Epidermal melanocyte (primary cell): ENCODE measurements around the gene PPP1R3F.
"Not testable (repeated sequence)": the region's sequence is repeated elsewhere in the genome, so short reads cannot be mapped to it uniquely, and the experiment has no call there.

ENCODE experiments used
- DNase-seq: peaks from one replicate; pipeline ENCODE4 v3.0.0; 2011; ENCODE audit warnings: low spot score; ENCODE audit not compliant: insufficient read length

Gene PPP1R3F

GRCh38 chrX:49270249-49270921 is 792 bp downstream of the PPP1R3F start:
- no peak for DNase-seq

- DNase-seq, result no peak
Observed at GRCh38 chrX:49271341-49271740, 1.7 kb downstream of the PPP1R3F start.

GRCh38 chrX:49272421-49272820 is 2.8 kb downstream of the PPP1R3F start:
- DNase-seq, result no peak

- no peak for DNase-seq
Observed at GRCh38 chrX:49273181-49273727, 3.7 kb downstream of the PPP1R3F start.

GRCh38 chrX:49276207-49276606 is 6.6 kb downstream of the PPP1R3F start:
- no peak for DNase-seq

- DNase-seq, result no peak
Observed at GRCh38 chrX:49276671-49277534, 7.3 kb downstream of the PPP1R3F start.

GRCh38 chrX:49277535-49277830 is 7.9 kb downstream of the PPP1R3F start:
- no peak for DNase-seq

GRCh38 chrX:49278081-49278480 is 8.5 kb downstream of the PPP1R3F start:
- DNase-seq, result no peak

- no peak for DNase-seq
Observed at GRCh38 chrX:49282647-49283011, 13.0 kb downstream of the PPP1R3F start.

GRCh38 chrX:49284212-49284611 is 14.6 kb downstream of the PPP1R3F start:
- no peak for DNase-seq

- DNase-seq, result no peak
Observed at GRCh38 chrX:49286136-49286535, 16.5 kb downstream of the PPP1R3F start.

- DNase-seq, result no peak
Observed at GRCh38 chrX:49286581-49286980, 17.0 kb downstream of the PPP1R3F start.

- no peak for DNase-seq
Observed at GRCh38 chrX:49287665-49288064, 18.1 kb downstream of the PPP1R3F start.

GRCh38 chrX:49290215-49290614 is 20.6 kb downstream of the PPP1R3F start:
- no peak for DNase-seq

GRCh38 chrX:49291615-49292337 is 22.2 kb downstream of the PPP1R3F start:
- no peak for DNase-seq

- no peak for DNase-seq
Observed at GRCh38 chrX:49292400-49293362, 23.1 kb downstream of the PPP1R3F start.

- DNase-seq, result not testable (repeated sequence)
Observed at GRCh38 chrX:49299293-49299692, 29.7 kb downstream of the PPP1R3F start.

- DNase-seq, result no peak
Observed at GRCh38 chrX:49300703-49301102, 31.1 kb downstream of the PPP1R3F start.

GRCh38 chrX:49303346-49303745 is 33.8 kb downstream of the PPP1R3F start, which contains the start of gene GAGE10:
GAGE10 (plus strand) TSS chrX:49303646; CDS start chrX:49304860, 1,214 bp downstream.
- no peak for DNase-seq

- not testable (repeated sequence) for DNase-seq
Observed at GRCh38 chrX:49307775-49308174, 38.2 kb downstream of the PPP1R3F start.
